Transverse colon (tissue), 4 donors: Measurements from ENCODE around the gene HSPA12A.

Experiments
- POLR2A ChIP-seq: fragments of 450-650 bp; IDR thresholded peaks from one replicate; pipeline ENCODE4 v1.6.1; 2016; ENCODE audit warnings: antibody characterized with exemption, mild to moderate bottlenecking, moderate library complexity
- POLR2AphosphoS5 ChIP-seq, 3 donors: sonication (generic); formaldehyde crosslinking; IDR thresholded peaks; one replicate each; pipeline ENCODE4 v1.6.1; 2016; ENCODE audit warnings: antibody characterized with exemption in 3 of 3
- TF ChIP-seq, protein P1 (sequence below), 5 experiments: fragments of 200-600 bp in 3 of 5; fragments of 450-650 bp in 2 of 5; sonication (generic) in 3 of 5; IDR thresholded peaks; 1 replicate in 2 of 5; 2 replicates in 3 of 5; pipeline ENCODE4 v1.5.1; 2016 to 2017; ENCODE audit warnings: antibody characterized with exemption in 5 of 5, inconsistent platforms in 3 of 5, mild to moderate bottlenecking in 2 of 5, moderate library complexity in 1 of 5

DNA sequence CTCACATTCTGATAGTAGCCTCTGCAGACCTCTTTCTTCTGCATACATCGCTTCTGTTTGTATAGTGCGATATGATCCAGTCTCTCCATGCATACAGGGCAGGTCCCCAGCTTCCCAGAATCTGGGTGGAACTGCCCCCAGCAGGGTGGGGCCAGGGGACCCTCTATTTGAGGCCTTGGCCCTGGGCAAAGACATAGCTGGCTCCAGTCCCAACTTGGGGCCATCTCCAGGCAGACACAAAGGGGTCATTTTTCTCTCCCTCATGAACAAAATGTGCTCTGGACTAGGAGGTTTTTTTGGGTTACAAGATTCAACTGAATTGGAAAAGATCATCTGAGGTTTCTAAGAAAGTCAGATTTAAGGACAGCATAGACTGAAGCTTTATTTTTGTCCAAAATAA is 21.1 kb upstream of the HSPA12A start:
- TF ChIP-seq POLR2AphosphoS5 (IDR thresholded peaks at IDR 0.05): no peak
- TF ChIP-seq, protein P1, sequence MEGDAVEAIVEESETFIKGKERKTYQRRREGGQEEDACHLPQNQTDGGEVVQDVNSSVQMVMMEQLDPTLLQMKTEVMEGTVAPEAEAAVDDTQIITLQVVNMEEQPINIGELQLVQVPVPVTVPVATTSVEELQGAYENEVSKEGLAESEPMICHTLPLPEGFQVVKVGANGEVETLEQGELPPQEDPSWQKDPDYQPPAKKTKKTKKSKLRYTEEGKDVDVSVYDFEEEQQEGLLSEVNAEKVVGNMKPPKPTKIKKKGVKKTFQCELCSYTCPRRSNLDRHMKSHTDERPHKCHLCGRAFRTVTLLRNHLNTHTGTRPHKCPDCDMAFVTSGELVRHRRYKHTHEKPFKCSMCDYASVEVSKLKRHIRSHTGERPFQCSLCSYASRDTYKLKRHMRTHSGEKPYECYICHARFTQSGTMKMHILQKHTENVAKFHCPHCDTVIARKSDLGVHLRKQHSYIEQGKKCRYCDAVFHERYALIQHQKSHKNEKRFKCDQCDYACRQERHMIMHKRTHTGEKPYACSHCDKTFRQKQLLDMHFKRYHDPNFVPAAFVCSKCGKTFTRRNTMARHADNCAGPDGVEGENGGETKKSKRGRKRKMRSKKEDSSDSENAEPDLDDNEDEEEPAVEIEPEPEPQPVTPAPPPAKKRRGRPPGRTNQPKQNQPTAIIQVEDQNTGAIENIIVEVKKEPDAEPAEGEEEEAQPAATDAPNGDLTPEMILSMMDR (IDR thresholded peaks at IDR 0.05): no peak
- no peak for TF ChIP-seq POLR2A
